Osteocyte (in vitro differentiated cells): ENCODE measurements around the gene FHIT. TPM values are rescaled to one million over a fixed set of nuclear protein-coding genes. Genes with fewer than 3 reads are reported as not detected.

Experiments
- DNase-seq: peaks from one replicate; pipeline ENCODE4 v3.0.0; 2021; ENCODE audit warnings: mixed read lengths; ENCODE audit not compliant: unreplicated experiment; ENCODE audit errors: extremely low spot score
- H3K27ac Mint-ChIP-seq: one replicate; pipeline ENCODE4 v1.8.0; 2021; ENCODE audit warnings: mild to moderate bottlenecking, mixed read lengths; ENCODE audit not compliant: unreplicated experiment
- H3K27me3 Mint-ChIP-seq: one replicate; pipeline ENCODE4 v1.8.0; 2021; ENCODE audit warnings: mixed read lengths; ENCODE audit not compliant: unreplicated experiment
- H3K36me3 Mint-ChIP-seq: one replicate; pipeline ENCODE4 v1.8.0; 2021; ENCODE audit warnings: mixed read lengths; ENCODE audit not compliant: unreplicated experiment
- H3K4me1 Mint-ChIP-seq: one replicate; pipeline ENCODE4 v1.8.0; 2021; ENCODE audit warnings: mixed read lengths; ENCODE audit not compliant: unreplicated experiment
- H3K4me3 Mint-ChIP-seq: one replicate; pipeline ENCODE4 v1.8.0; 2021; ENCODE audit warnings: mild to moderate bottlenecking, moderate library complexity, mixed read lengths; ENCODE audit not compliant: unreplicated experiment
- H3K9me3 Mint-ChIP-seq: one replicate; pipeline ENCODE4 v1.8.0; 2021; ENCODE audit warnings: mixed read lengths; ENCODE audit not compliant: unreplicated experiment
- CTCF ChIP-seq: fragments of 200-600 bp; sonication (generic); IDR thresholded peaks from 2 replicates; pipeline ENCODE4 v1.5.0; 2021; ENCODE audit warnings: antibody characterized with exemption, mild to moderate bottlenecking, moderate library complexity
- total RNA-seq: library from RNA; stranded (reverse); gene quantifications from 2 replicates; pipeline ENCODE4 v1.2.1, GENCODE V29; 2021

Gene FHIT
- total RNA-seq, 1 donor from 2014 or later: 2.3 TPM

GRCh38 chr3:61149236-61149635, 102.0 kb downstream of the FHIT start:
- Mint-ChIP-seq H3K27me3 (no peaks in the 10 kb centered on the region), H3K36me3 (no peaks in the 10 kb centered on the region), H3K27ac (no peak overlapping the region), H3K4me1 (no peaks in the 10 kb centered on the region), H3K9me3 (peaks cover 15% of the 10 kb centered on the region), H3K4me3 (no peak overlapping the region)
- TF ChIP-seq CTCF: no peak
- DNase-seq: no peak

- H3K27me3 Mint-ChIP-seq: no peaks in the 10 kb centered on the region
- H3K9me3 Mint-ChIP-seq: peaks cover 11% of the 10 kb centered on the region
- H3K27ac Mint-ChIP-seq: no peak overlapping the region
- H3K36me3 Mint-ChIP-seq: peaks cover 2% of the 10 kb centered on the region
- DNase-seq: no peak
- H3K4me1 Mint-ChIP-seq: no peaks in the 10 kb centered on the region
- no peak overlapping the region for H3K4me3 Mint-ChIP-seq
- TF ChIP-seq CTCF: no peak
Measured at GRCh38 chr3:61146010-61146890, 105.0 kb downstream of the FHIT start.

DNA sequence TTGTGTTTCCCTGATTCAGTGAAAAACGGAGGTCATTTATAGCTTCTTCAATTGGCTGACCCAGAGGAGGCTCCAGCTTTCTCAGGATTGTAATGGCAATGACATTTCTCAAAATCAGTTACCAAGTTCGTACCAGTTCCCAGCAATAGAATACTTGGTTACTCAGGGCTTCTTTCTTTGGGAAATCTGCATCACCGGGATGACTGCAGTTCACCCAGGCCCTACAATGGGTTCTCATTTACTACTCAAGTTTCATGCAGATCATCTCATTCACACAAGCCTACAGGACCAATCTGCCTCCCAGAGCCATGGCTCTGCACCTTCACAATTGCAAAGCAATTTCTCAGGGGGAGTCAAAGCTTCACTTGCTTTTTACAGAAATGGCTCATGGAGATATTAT, 109.6 kb downstream of the FHIT start:
- Mint-ChIP-seq H3K9me3 (peaks cover 12% of the 10 kb centered on the region), H3K4me3 (no peak overlapping the region), H3K27ac (no peak overlapping the region), H3K4me1 (no peaks in the 10 kb centered on the region), H3K36me3 (peaks cover 2% of the 10 kb centered on the region), H3K27me3 (no peaks in the 10 kb centered on the region)
- no peak for TF ChIP-seq CTCF
- DNase-seq: no peak

DNA sequence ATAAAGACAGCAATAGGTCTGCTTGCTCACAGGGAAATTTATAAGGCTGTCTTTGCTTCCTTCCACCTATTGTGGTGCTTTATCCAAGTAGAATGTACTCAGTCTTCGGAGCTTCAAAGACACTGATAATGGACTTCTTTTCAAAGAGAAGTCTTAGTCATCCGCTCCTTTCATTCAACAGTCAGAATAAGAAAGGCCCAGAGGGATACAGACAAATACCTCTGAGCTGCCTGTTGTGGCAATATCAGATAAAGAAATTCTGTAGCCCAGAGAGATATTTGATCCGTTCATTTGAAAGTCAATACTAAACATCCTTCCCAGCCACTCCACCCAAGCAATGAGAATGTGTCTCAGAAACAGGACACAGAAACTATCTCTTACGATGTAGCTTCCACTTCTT, 110.0 kb downstream of the FHIT start:
- no peak for TF ChIP-seq CTCF
- Mint-ChIP-seq H3K27ac (no peak overlapping the region), H3K9me3 (peaks cover 12% of the 10 kb centered on the region), H3K4me1 (no peaks in the 10 kb centered on the region), H3K36me3 (peaks cover 2% of the 10 kb centered on the region), H3K4me3 (no peak overlapping the region), H3K27me3 (no peaks in the 10 kb centered on the region)
- no peak for DNase-seq

DNA sequence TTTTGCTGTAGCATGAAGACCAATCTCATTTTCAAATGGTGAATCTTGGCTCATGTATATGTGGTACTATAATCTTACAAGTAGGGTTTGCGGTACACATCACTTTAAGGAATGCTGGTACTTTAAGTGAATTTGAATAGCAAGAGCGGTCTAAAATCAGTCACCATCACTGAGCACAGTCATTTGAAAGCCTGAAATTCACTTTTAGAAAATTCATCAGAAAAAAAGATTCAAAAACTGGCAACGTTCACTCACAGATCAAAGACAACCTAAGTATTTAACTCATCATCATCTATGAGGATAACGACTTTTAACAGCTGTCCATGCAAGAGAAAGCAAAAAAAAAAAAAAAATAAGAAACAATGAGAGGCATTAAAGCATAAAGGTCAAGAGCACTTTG, 111.6 kb downstream of the FHIT start:
- TF ChIP-seq CTCF: no peak
- Mint-ChIP-seq H3K4me1 (no peaks in the 10 kb centered on the region), H3K27ac (no peak overlapping the region), H3K36me3 (peaks cover 2% of the 10 kb centered on the region), H3K27me3 (no peaks in the 10 kb centered on the region), H3K9me3 (peaks cover 6% of the 10 kb centered on the region), H3K4me3 (no peak overlapping the region)
- no peak for DNase-seq
